ENCODE data around the gene NRXN3.

Gene NRXN3

DNA sequence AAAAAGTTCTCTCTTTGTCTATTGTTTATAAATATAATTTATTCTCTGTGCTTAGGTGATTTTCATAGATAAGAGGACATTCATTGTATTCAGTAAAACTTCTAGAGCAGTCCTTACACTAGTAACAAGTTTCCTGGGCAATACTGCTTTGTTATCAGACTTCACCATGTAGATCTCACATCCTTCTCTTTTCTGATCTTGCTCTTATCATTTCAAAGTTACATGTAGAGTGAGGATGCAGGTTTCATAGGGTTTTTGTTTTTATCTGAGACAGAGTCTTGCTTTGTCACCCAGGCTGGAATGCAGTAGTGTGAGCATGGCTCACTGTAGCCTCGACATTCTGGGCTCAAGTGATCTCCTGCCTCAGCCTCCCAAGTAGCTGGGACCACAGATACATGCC, 1251.6 kb downstream of the NRXN3 start:
- H3K27me3 ChIP-seq (ENCODE audit: control insufficient read depth, insufficient read depth, low read length), result no peaks in the 10 kb centered on the region
- H3K27ac ChIP-seq (ENCODE audit: low read depth, low read length), result no peak overlapping the region
- no peaks in the 10 kb centered on the region for H3K4me1 ChIP-seq (ENCODE audit: control insufficient read depth, insufficient read depth, low read length)
- H3K36me3 ChIP-seq (ENCODE audit: control insufficient read depth, insufficient read depth, low read length), result no peaks in the 10 kb centered on the region
- no peaks in the 10 kb centered on the region for H3K9me3 ChIP-seq (ENCODE audit: control insufficient read depth, insufficient read depth, low read length)
- H3K4me3 ChIP-seq (ENCODE audit: low read depth, low read length), result no peak overlapping the region
- H3K9ac ChIP-seq (ENCODE audit: low read depth, low read length), result no peak overlapping the region

DNA sequence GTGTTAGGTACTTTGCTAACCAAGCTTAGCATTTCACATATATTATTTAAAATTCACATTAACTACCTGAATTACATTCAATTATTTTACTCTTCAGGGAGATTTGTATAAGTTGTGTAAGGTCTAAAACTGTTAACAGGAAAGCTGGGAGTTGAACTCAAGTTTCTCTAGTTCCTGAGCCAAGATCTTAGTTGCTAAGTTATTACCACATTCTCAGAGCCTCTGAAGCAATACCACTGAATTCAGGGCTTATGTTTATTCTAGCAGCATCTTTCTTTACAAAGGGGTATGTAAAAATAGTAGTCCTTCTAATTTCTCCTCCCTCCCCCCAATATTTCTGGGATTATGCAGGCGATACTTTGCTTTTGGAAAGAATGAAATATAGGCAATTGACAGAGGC, 1254.3 kb downstream of the NRXN3 start:
- Histone ChIP-seq H3K27me3 (ENCODE audit: control insufficient read depth, insufficient read depth, low read length) (no peaks in the 10 kb centered on the region), H3K9ac (ENCODE audit: low read depth, low read length) (no peak overlapping the region), H3K9me3 (ENCODE audit: control insufficient read depth, insufficient read depth, low read length) (no peaks in the 10 kb centered on the region), H3K27ac (ENCODE audit: low read depth, low read length) (no peak overlapping the region), H3K4me3 (ENCODE audit: low read depth, low read length) (no peak overlapping the region), H3K36me3 (ENCODE audit: control insufficient read depth, insufficient read depth, low read length) (no peaks in the 10 kb centered on the region), H3K4me1 (ENCODE audit: control insufficient read depth, insufficient read depth, low read length) (no peaks in the 10 kb centered on the region)

DNA sequence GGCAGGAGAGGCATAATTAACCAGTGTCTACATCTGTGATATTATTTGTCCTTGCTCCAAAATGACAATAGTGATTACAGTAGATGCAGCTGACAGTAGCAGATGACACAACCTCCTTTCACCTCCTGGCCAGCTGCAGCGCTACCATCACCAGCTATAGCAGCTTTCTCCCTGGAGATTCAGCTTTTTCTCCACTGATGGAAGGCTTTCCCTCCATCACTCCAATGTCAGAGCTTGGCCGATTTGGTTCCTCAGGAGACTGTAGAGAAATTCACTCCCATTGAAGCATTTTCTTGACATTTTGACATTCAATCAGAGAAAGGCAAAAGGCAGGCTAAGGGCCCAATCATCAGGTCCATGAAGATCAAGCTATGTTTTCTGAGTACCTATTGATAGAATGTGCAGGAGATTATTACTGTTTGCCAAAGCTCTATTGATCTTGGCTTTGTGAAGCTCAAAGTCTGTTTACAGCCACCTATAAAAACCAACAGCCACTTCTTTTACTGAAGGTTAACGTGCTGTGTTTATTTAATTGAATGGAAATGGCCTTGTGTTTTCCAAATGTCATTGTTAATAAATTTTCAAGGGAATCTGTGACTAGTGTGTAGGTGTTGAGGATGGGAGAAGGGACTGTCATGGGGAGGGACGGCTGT, 1256.1 kb downstream of the NRXN3 start:
- Histone ChIP-seq H3K9me3 (ENCODE audit: control insufficient read depth, insufficient read depth, low read length) (no peaks in the 10 kb centered on the region), H3K27me3 (ENCODE audit: control insufficient read depth, insufficient read depth, low read length) (no peaks in the 10 kb centered on the region), H3K27ac (ENCODE audit: low read depth, low read length) (no peak overlapping the region), H3K4me3 (ENCODE audit: low read depth, low read length) (no peak overlapping the region), H3K4me1 (ENCODE audit: control insufficient read depth, insufficient read depth, low read length) (no peaks in the 10 kb centered on the region), H3K36me3 (ENCODE audit: control insufficient read depth, insufficient read depth, low read length) (no peaks in the 10 kb centered on the region), H3K9ac (ENCODE audit: low read depth, low read length) (no peak overlapping the region)

DNA sequence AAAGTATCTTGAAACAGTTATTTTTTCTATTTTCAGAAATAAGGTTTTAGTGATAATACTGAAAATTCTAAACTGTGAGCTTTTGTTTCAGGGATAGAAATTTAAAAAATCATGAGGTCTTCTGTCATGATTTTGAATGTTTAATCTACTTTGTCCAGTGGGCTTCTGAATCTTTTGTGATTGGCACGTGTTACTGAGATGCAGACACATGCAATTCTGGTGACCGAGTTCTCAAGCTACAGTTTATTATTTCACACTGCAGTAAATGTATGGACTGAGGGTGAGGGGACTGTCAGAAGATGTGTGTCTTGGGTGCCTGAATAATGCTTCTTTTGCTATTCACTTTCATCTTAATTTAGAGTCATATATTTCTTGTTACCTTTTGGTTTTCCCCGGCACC, 1262.5 kb downstream of the NRXN3 start:
- Histone ChIP-seq H3K27me3 (ENCODE audit: control insufficient read depth, insufficient read depth, low read length) (no peaks in the 10 kb centered on the region), H3K9me3 (ENCODE audit: control insufficient read depth, insufficient read depth, low read length) (no peaks in the 10 kb centered on the region), H3K4me3 (ENCODE audit: low read depth, low read length) (no peak overlapping the region), H3K9ac (ENCODE audit: low read depth, low read length) (no peak overlapping the region), H3K36me3 (ENCODE audit: control insufficient read depth, insufficient read depth, low read length) (no peaks in the 10 kb centered on the region), H3K4me1 (ENCODE audit: control insufficient read depth, insufficient read depth, low read length) (peaks cover 10% of the 10 kb centered on the region), H3K27ac (ENCODE audit: low read depth, low read length) (no peak overlapping the region)

DNA sequence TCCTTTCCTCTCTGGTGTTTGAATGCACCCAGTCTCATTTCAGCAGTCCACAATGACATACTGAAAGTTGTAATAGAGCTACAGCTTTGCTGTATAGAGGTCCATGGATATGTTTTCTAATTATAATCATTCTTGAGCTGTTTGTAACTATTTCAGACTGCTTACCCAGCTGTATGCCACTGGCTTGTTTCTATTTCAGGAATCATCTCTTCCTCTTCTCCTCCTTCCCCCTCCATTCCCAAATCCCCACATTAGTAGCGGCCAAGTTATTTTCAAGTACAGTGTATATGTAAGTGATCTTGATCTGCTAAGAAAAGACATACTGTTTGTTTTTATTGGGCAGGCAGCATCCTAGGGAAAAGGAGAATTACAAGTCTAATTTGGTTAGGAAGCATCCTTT, 1266.2 kb downstream of the NRXN3 start:
- Histone ChIP-seq H3K36me3 (ENCODE audit: control insufficient read depth, insufficient read depth, low read length) (no peaks in the 10 kb centered on the region), H3K4me3 (ENCODE audit: low read depth, low read length) (no peak overlapping the region), H3K9me3 (ENCODE audit: control insufficient read depth, insufficient read depth, low read length) (no peaks in the 10 kb centered on the region), H3K27me3 (ENCODE audit: control insufficient read depth, insufficient read depth, low read length) (no peaks in the 10 kb centered on the region), H3K27ac (ENCODE audit: low read depth, low read length) (no peak overlapping the region), H3K9ac (ENCODE audit: low read depth, low read length) (no peak overlapping the region), H3K4me1 (ENCODE audit: control insufficient read depth, insufficient read depth, low read length) (peaks cover 31% of the 10 kb centered on the region)

DNA sequence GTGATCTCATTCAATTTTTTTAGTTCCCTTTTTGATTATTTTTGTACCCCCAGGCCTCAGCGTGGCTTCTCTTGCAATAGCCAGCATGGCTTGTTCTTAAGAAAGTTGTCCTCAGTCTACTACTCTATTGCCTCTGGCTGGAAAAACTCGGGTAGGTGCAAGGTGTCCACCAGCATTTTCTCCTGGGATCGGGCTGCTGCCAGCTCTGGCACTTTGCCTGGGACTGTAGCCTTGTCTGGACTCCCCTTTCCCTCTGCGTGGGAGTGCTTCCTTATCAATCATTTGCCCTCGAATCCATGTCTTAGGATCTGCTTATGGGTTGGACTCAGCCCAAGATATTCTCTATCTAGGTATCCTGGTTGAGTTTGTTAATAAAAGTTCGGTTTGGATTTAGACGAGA, 1267.8 kb downstream of the NRXN3 start:
- H3K27ac ChIP-seq (ENCODE audit: low read depth, low read length), result no peak overlapping the region
- H3K9me3 ChIP-seq (ENCODE audit: control insufficient read depth, insufficient read depth, low read length), result no peaks in the 10 kb centered on the region
- no peak overlapping the region for H3K9ac ChIP-seq (ENCODE audit: low read depth, low read length)
- peaks cover 31% of the 10 kb centered on the region for H3K4me1 ChIP-seq (ENCODE audit: control insufficient read depth, insufficient read depth, low read length)
- no peaks in the 10 kb centered on the region for H3K36me3 ChIP-seq (ENCODE audit: control insufficient read depth, insufficient read depth, low read length)
- H3K27me3 ChIP-seq (ENCODE audit: control insufficient read depth, insufficient read depth, low read length), result no peaks in the 10 kb centered on the region
- H3K4me3 ChIP-seq (ENCODE audit: low read depth, low read length), result no peak overlapping the region

DNA sequence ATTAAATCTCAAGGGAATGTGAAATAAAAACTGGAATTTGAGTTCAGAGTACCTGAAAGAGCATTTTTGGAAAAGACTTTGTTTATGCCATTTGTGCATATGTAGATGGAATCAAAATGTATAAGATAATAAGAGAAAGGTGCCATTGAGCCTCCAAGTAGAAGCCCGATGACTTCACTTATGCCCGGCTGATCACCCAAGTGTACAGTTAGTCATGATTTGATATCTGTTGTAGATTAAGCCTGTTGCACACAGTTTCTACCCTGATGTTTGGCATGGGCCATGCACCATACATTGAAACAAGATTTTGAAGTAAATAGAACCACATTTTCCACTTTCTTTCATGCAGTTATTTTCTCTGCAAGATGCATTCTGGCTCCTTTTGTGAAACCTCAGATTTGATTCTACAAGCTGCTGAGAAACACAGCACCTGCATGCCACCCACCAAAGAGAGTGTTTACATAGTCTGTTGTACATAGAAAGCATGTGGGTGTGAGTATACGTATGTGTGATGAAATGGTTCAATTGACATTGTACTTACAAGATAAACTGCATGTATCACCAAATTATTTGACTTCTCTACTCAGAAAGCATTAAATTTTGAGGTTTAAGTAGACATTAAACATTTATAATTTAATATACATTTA, 1268.6 kb downstream of the NRXN3 start:
- H3K9ac ChIP-seq (ENCODE audit: low read depth, low read length), result no peak overlapping the region
- no peaks in the 10 kb centered on the region for H3K36me3 ChIP-seq (ENCODE audit: control insufficient read depth, insufficient read depth, low read length)
- peaks cover 31% of the 10 kb centered on the region for H3K4me1 ChIP-seq (ENCODE audit: control insufficient read depth, insufficient read depth, low read length)
- no peaks in the 10 kb centered on the region for H3K27me3 ChIP-seq (ENCODE audit: control insufficient read depth, insufficient read depth, low read length)
- no peaks in the 10 kb centered on the region for H3K9me3 ChIP-seq (ENCODE audit: control insufficient read depth, insufficient read depth, low read length)
- no peak overlapping the region for H3K27ac ChIP-seq (ENCODE audit: low read depth, low read length)
- no peak overlapping the region for H3K4me3 ChIP-seq (ENCODE audit: low read depth, low read length)

DNA sequence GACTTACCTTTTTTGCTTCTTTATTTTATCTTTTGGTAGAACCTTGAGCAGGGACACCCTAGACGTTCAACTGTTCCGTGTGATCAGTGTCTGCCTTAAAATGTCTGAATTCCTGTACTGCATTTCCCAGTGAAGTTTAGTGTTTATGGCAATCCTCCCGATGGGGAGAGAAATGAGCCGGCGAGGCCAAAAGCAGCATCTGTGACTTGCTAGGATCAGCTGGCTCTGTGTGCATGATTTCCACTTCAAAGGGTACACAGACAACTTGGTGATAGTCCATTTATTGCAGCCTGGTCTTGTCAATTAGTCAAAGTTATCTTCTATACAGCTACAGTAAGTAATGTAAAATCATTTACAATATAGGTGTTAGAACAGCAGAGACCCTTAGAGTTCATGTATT, 1272.6 kb downstream of the NRXN3 start:
- Histone ChIP-seq H3K4me3 (ENCODE audit: low read depth, low read length) (no peak overlapping the region), H3K36me3 (ENCODE audit: control insufficient read depth, insufficient read depth, low read length) (no peaks in the 10 kb centered on the region), H3K4me1 (ENCODE audit: control insufficient read depth, insufficient read depth, low read length) (peaks cover 19% of the 10 kb centered on the region), H3K27ac (ENCODE audit: low read depth, low read length) (no peak overlapping the region), H3K9ac (ENCODE audit: low read depth, low read length) (no peak overlapping the region), H3K27me3 (ENCODE audit: control insufficient read depth, insufficient read depth, low read length) (no peaks in the 10 kb centered on the region), H3K9me3 (ENCODE audit: control insufficient read depth, insufficient read depth, low read length) (no peaks in the 10 kb centered on the region)

DNA sequence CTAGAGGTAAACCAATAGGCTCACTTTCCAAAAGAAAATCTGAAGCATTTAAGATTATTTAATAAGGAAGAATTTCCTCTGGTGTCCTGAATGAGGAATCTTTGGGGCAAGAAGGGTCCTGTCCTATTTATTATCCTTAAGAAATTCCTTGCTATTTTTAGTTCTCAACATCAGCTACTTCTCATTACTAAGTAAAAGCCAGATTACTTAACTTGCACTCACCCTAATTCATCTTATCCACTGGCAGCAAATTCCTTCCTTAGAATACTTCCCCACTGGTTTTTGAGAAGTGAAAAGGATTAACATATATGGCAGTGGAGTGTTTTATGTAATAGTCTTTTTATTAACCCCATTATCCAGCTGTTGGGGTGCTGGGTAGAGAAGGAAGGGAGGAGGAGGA, 1273.4 kb downstream of the NRXN3 start:
- Histone ChIP-seq H3K9ac (ENCODE audit: low read depth, low read length) (no peak overlapping the region), H3K4me3 (ENCODE audit: low read depth, low read length) (no peak overlapping the region), H3K4me1 (ENCODE audit: control insufficient read depth, insufficient read depth, low read length) (peaks cover 15% of the 10 kb centered on the region), H3K27ac (ENCODE audit: low read depth, low read length) (no peak overlapping the region), H3K27me3 (ENCODE audit: control insufficient read depth, insufficient read depth, low read length) (no peaks in the 10 kb centered on the region), H3K36me3 (ENCODE audit: control insufficient read depth, insufficient read depth, low read length) (no peaks in the 10 kb centered on the region), H3K9me3 (ENCODE audit: control insufficient read depth, insufficient read depth, low read length) (no peaks in the 10 kb centered on the region)

DNA sequence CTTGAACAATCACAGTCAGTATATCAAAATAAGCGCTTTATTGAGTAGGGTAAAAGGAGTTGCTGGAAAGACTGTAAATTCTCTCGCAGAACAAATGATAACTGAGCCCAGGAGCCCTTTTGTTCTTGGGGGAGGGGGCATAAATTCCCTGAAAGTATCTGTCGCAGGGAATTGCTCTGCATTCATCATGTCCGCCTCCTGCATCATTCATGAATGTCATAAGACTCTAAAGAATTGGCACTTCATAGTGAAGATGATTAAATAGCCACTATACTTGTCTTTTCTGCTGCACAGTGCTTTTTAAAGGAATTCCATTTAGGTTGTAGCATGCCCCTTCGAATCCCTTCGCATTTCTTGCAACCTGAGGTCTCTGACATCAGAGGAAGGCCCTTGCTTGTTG, 1278.8 kb downstream of the NRXN3 start:
- H3K9me3 ChIP-seq (ENCODE audit: control insufficient read depth, insufficient read depth, low read length), result no peaks in the 10 kb centered on the region
- no peaks in the 10 kb centered on the region for H3K27me3 ChIP-seq (ENCODE audit: control insufficient read depth, insufficient read depth, low read length)
- H3K36me3 ChIP-seq (ENCODE audit: control insufficient read depth, insufficient read depth, low read length), result no peaks in the 10 kb centered on the region
- no peak overlapping the region for H3K27ac ChIP-seq (ENCODE audit: low read depth, low read length)
- no peak overlapping the region for H3K4me3 ChIP-seq (ENCODE audit: low read depth, low read length)
- no peak overlapping the region for H3K9ac ChIP-seq (ENCODE audit: low read depth, low read length)
- no peaks in the 10 kb centered on the region for H3K4me1 ChIP-seq (ENCODE audit: control insufficient read depth, insufficient read depth, low read length)

DNA sequence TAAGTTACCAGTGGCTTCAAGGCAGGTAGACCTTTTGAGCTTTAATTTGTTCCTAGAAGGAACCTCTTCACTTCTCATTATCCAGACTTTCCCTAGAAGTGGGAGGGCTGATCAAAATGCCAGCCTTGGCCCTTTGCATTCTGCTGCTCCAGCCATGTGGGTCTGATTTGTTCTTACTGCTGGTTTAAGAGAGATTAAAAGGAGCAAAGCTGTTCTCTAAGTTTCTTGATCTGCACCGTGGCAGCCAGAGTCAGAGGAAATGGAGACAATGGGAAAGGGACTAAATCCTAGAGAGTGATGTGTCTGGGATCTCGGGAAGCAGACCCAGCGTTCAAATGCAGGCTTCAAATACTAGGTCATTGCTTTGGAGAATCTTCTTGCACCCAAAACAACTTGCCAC, 1281.4 kb downstream of the NRXN3 start:
- H3K9ac ChIP-seq (ENCODE audit: low read depth, low read length), result no peak overlapping the region
- no peaks in the 10 kb centered on the region for H3K4me1 ChIP-seq (ENCODE audit: control insufficient read depth, insufficient read depth, low read length)
- H3K36me3 ChIP-seq (ENCODE audit: control insufficient read depth, insufficient read depth, low read length), result no peaks in the 10 kb centered on the region
- no peak overlapping the region for H3K27ac ChIP-seq (ENCODE audit: low read depth, low read length)
- H3K4me3 ChIP-seq (ENCODE audit: low read depth, low read length), result no peak overlapping the region
- H3K27me3 ChIP-seq (ENCODE audit: control insufficient read depth, insufficient read depth, low read length), result no peaks in the 10 kb centered on the region
- H3K9me3 ChIP-seq (ENCODE audit: control insufficient read depth, insufficient read depth, low read length), result no peaks in the 10 kb centered on the region

Data from HUES48 (cell line).